K562 (cell line): ENCODE data around the gene RPN1. TPM values are rescaled to one million over a fixed set of nuclear protein-coding genes. Genes with fewer than 3 reads are reported as not detected.

Experiments used
- BCL6 ChIP-seq: fragments of 250-450 bp; sonication (Bioruptor Pico); IDR thresholded peaks from 2 replicates; pipeline ENCODE4 v1.4.0; 2020
- BRD9 ChIP-seq: fragments of 450-650 bp; IDR thresholded peaks from 2 replicates; pipeline ENCODE4 v1.6.1; 2018; ENCODE audit warnings: low read depth; ENCODE audit not compliant: partially characterized antibody
- CHD2 ChIP-seq: IDR thresholded peaks from 2 replicates; pipeline ENCODE4 v1.6.1; 2011; ENCODE audit warnings: low read depth, low read length
- EGR1 ChIP-seq: fragments of 450-650 bp; conservative IDR thresholded peaks from 2 replicates; pipeline ENCODE4 v1.6.1; 2017; ENCODE audit warnings: mild to moderate bottlenecking
- EP400 ChIP-seq: fragments of 450-650 bp; IDR thresholded peaks from 2 replicates; pipeline ENCODE4 v1.6.1; 2017; ENCODE audit warnings: antibody characterized with exemption, mild to moderate bottlenecking, moderate library complexity
- HEY1 ChIP-seq: fragments of 250-450 bp; sonication (Bioruptor Pico); IDR thresholded peaks from 2 replicates; pipeline ENCODE4 v1.5.0; 2020; ENCODE audit warnings: mild to moderate bottlenecking, moderate library complexity, borderline replicate concordance
- HMGN3 ChIP-seq: IDR thresholded peaks from 2 replicates; pipeline ENCODE4 v1.6.1; 2011; ENCODE audit warnings: borderline replicate concordance, low read depth, mild to moderate bottlenecking, mixed read lengths, low read length; ENCODE audit not compliant: insufficient read length; ENCODE audit errors: extremely low read depth
- MITF ChIP-seq: IDR thresholded peaks from 2 replicates; pipeline ENCODE4 v1.6.1; 2014; ENCODE audit warnings: antibody characterized with exemption
- MYBL2 ChIP-seq, 2 experiments: fragments of 450-650 bp in 1 of 2; sonication (generic) in 1 of 2; formaldehyde crosslinking in 1 of 2; IDR thresholded peaks; 2 replicates each; pipeline versions ENCODE4 v1.6.1 to v1.8.1; 2017 to 2022; ENCODE audit warnings: borderline replicate concordance in 1 of 2, inconsistent platforms in 1 of 2, low read depth in 1 of 2, mild to moderate bottlenecking in 1 of 2, missing genetic modification reagents in 1 of 2, moderate library complexity in 1 of 2
- NFRKB ChIP-seq: fragments of 450-650 bp; IDR thresholded peaks from 2 replicates; pipeline ENCODE4 v1.6.1; 2016; ENCODE audit warnings: low read depth
- PHTF2 ChIP-seq: fragments of 250-450 bp; sonication (Bioruptor Pico); IDR thresholded peaks from 2 replicates; pipeline ENCODE4 v1.5.0; 2021; ENCODE audit warnings: mild to moderate bottlenecking
- PREB ChIP-seq: sonication (generic); formaldehyde crosslinking; IDR thresholded peaks from 2 replicates; pipeline ENCODE4 v1.8.1; 2023; ENCODE audit warnings: mild to moderate bottlenecking, missing genetic modification reagents
- TAF1 ChIP-seq: IDR thresholded peaks from 2 replicates; pipeline ENCODE4 v1.6.1; 2011; ENCODE audit warnings: mild to moderate bottlenecking, low read length, moderate library complexity; ENCODE audit not compliant: insufficient read depth, control insufficient read depth, severe bottlenecking; ENCODE audit errors: extremely low read depth
- TBL1XR1 ChIP-seq, 2 experiments: IDR thresholded peaks; 2 replicates each; pipeline ENCODE4 v1.6.1; 2012; ENCODE audit warnings: improper control_type of control experiment in 2 of 2, low read length in 2 of 2, mild to moderate bottlenecking in 1 of 2
- TEAD1 ChIP-seq, 2 experiments: fragments of 450-650 bp in 1 of 2; sonication (generic) in 1 of 2; formaldehyde crosslinking; IDR thresholded peaks; 2 replicates each; pipeline versions ENCODE4 v1.4.0 to v1.8.0; 2020 to 2022; ENCODE audit warnings: mild to moderate bottlenecking in 2 of 2, missing genetic modification reagents in 1 of 2
- U2AF1 ChIP-seq: fragments of 200-400 bp; formaldehyde crosslinking; optimal IDR thresholded peaks from 2 replicates; pipeline ENCODE3; 2017; ENCODE audit warnings: mild to moderate bottlenecking, low read depth, low read length, moderate library complexity
- ZFP30 ChIP-seq: fragments of 250-450 bp; sonication (Bioruptor Pico); IDR thresholded peaks from 2 replicates; pipeline ENCODE4 v1.8.0; 2022; ENCODE audit warnings: moderate library complexity, mild to moderate bottlenecking, inconsistent platforms, borderline replicate concordance
- ZNF644 ChIP-seq: fragments of 200-800 bp; sonication (Bioruptor generic); IDR thresholded peaks from 2 replicates; pipeline ENCODE4 v1.6.1; 2016; ENCODE audit warnings: low read depth, missing genetic modification characterization, missing compliant biosample characterization
- polyA plus RNA-seq, 8 experiments: library from polyadenylated mRNA; depleted of rRNA in 4 of 8; stranded (reverse) in 5 of 8; unstranded in 3 of 8; fragments of >200 nt; fragmentation: Nextera tagmentation in 2 of 8; fragmentation: Illumina TruSeq in 1 of 8; extraction: Ambion mirVana in 2 of 8; extraction: Trizol in 1 of 8; gene quantifications; 2 replicates each; pipeline versions ENCODE4 v1.2.1 to v1.2.3, GENCODE V29; 2011 to 2014; ENCODE audit warnings: inconsistent platforms in 1 of 8, missing spikeins in 1 of 8
- total RNA-seq, 7 experiments: library from RNA; depleted of rRNA in 6 of 7; stranded (reverse); fragments of >200 nt in 6 of 7; fragmentation: Illumina TruSeq in 2 of 7; extraction: Trizol in 2 of 7; gene quantifications; 2 replicates each; pipeline versions ENCODE4 v1.2.1 to v1.2.3, GENCODE V29; 2011 to 2021; ENCODE audit warnings: low replicate concordance in 1 of 7
- TF ChIP-seq, protein P1 (sequence below): fragments of 450-650 bp; IDR thresholded peaks from one replicate; pipeline ENCODE4 v1.6.1; 2018; ENCODE audit warnings: mild to moderate bottlenecking, moderate library complexity; ENCODE audit not compliant: partially characterized antibody

The RPN1 gene
- total and polyA plus RNA-seq, 9 of the 15 experiments (the other 6 are each of a cell fraction or from before 2014, with no cell fraction given): 39.5 to 300 (median 148) TPM

DNA sequence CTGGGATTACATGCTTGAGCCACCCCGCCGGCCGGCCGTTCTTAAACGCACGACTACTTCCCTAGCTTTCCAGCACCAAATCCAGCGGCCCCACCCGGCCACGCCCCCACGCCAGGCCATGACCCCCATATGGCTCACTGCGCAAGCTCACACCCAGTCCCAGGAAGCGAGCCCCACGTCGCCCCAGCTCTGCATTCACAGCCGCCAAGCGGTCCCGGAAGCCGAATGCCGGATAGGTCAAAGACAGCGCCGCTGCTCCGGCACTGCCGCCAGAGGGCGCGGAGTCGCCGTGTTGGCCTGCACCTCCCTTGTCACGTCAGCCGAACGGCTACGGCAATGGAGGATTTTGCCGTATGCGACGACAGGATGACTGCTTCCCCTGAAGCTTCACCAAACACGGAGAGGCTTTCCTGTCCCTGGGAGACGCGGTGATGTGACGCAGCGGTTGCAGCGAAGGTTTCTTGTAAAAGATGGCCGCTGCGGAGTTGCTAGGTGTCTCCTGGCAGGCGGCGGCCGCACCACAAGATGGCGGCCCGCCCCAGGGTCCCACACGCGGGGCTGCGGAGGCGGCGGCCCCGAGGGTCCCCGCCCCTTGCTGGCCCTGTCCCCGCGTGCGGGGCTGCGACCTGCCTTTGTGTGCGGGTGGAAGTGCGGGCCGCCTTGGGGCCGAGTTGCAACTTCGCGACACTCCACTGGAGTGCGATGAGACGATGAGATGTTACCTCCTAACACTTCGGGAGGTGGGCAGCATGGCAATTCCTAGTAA, 30.2 kb upstream of the RPN1 start (continued):
- TF ChIP-seq HEY1 (no peak), NFRKB (peak; percentile 98), U2AF1 (no peak), BRD9 (peak; percentile 89), EP400 (peak; percentile 99), PREB (CRISPR knock-in tag) (no peak), TBL1XR1 (IDR thresholded peaks at IDR 0.05; ENCODE audit: low read length in 2 of 2) (no peak), BCL6 (no peak), HMGN3 (no peak), MITF (no peak), ZFP30 (CRISPR knock-in tag) (no peak), ZNF644 (tag) (no peak), TEAD1 (CRISPR knock-in tag; IDR thresholded peaks at IDR 0.05) (peak in 1 of 2 experiments; percentile 82; a peak in 2 of 4 replicates), EGR1 (peak; percentile 78), MYBL2 (IDR thresholded peaks at IDR 0.05; ENCODE audit: low read depth) (no peak), MYBL2 (CRISPR knock-in tag; IDR thresholded peaks at IDR 0.05; ENCODE audit: borderline replicate concordance) (no peak), CHD2 (no peak), TAF1 (peak; percentile 45), PHTF2 (CRISPR knock-in tag) (no peak)
- TF ChIP-seq, protein P1, sequence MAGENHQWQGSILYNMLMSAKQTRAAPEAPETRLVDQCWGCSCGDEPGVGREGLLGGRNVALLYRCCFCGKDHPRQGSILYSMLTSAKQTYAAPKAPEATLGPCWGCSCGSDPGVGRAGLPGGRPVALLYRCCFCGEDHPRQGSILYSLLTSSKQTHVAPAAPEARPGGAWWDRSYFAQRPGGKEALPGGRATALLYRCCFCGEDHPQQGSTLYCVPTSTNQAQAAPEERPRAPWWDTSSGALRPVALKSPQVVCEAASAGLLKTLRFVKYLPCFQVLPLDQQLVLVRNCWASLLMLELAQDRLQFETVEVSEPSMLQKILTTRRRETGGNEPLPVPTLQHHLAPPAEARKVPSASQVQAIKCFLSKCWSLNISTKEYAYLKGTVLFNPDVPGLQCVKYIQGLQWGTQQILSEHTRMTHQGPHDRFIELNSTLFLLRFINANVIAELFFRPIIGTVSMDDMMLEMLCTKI: no peak
